ENCODE data around the gene NINJ2. TPM values are rescaled to one million over a fixed set of nuclear protein-coding genes. Genes with fewer than 3 reads are reported as not detected.

NINJ2 gene
- total RNA-seq, 2 experiments from 2014 or later: 8.0 to 10.6 TPM

DNA sequence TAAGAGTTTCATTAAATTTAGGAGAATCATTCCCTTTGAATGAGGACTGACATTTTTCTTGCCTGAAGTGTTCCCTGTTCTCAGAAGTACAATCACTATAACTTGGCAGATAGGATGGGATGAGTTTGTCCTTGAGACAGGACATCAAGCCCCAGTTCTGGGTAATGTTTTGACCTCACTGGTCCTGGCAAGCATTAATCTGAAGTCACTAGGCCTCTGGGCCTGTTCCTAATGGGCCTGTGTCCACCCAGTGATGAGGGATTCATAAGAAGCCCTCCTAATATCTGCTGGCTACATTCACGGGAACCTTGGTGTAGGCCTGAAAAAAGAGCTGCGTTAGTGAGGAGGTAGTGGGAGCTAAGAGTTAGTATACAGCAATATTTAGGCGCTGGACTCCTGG, 37.2 kb downstream of the NINJ2 start:
- H3K4me1 Mint-ChIP-seq (ENCODE audit: low read depth): peaks cover 54% of the 10 kb centered on the region
- ChIA-PET POLR2A (no interaction called here), CTCF (interaction anchor here (1.1 to 1.9 kb wide), 5 partner anchors 11 to 50 kb away, joined by 3 to 8 read pairs (median 6); no protein-coding TSS in a partner anchor)
- no peaks in the 10 kb centered on the region for H3K9me3 Mint-ChIP-seq (ENCODE audit: insufficient read depth)
- no peak overlapping the region for H3K27ac Mint-ChIP-seq
- H3K27me3 Mint-ChIP-seq (ENCODE audit: low read depth): no peaks in the 10 kb centered on the region
- DNase-seq (no peak), ATAC-seq (no peak)
- no peak overlapping the region for H3K4me3 Mint-ChIP-seq
- no peaks in the 10 kb centered on the region for H3K36me3 Mint-ChIP-seq (ENCODE audit: low read depth)

DNA sequence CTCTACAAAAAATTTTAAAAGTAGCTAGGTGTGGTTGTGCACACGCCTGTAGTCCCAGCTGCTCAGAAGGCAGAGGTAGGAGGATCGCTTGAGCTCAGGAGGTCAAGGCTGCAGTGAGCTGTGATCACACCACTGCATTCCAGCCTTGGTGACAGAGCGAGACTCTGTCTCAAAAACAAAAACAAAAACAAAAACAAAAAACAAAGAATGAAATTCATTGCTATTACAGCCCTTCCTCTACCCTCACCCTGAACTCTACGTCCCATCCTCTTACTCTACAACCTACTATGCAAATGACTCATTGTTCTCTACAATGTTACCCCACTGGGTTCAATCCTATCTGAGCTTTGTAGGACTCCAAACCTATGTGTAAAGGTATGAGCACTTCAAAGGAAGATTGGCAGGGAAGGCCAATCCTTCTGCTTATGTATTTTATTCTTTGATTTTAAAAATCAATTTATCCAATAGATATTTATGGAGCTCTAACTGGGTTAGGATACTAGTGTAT, 39.3 kb downstream of the NINJ2 start:
- H3K27ac Mint-ChIP-seq: no peak overlapping the region
- ChIA-PET POLR2A (interaction anchor here (1.9 kb wide), 1 partner anchor 19 kb away, joined by 6 read pairs; no protein-coding TSS in a partner anchor), CTCF (interaction anchor here (1.5 to 1.6 kb wide), 2 partner anchors 47 to 127 kb away, joined by 5 to 6 read pairs; no protein-coding TSS in a partner anchor)
- ATAC-seq: no peak
- no peaks in the 10 kb centered on the region for H3K9me3 Mint-ChIP-seq (ENCODE audit: insufficient read depth)
- no peak for DNase-seq
- no peaks in the 10 kb centered on the region for H3K27me3 Mint-ChIP-seq (ENCODE audit: low read depth)
- no peaks in the 10 kb centered on the region for H3K36me3 Mint-ChIP-seq (ENCODE audit: low read depth)
- no peak overlapping the region for H3K4me3 Mint-ChIP-seq
- peaks cover 59% of the 10 kb centered on the region for H3K4me1 Mint-ChIP-seq (ENCODE audit: low read depth)

DNA sequence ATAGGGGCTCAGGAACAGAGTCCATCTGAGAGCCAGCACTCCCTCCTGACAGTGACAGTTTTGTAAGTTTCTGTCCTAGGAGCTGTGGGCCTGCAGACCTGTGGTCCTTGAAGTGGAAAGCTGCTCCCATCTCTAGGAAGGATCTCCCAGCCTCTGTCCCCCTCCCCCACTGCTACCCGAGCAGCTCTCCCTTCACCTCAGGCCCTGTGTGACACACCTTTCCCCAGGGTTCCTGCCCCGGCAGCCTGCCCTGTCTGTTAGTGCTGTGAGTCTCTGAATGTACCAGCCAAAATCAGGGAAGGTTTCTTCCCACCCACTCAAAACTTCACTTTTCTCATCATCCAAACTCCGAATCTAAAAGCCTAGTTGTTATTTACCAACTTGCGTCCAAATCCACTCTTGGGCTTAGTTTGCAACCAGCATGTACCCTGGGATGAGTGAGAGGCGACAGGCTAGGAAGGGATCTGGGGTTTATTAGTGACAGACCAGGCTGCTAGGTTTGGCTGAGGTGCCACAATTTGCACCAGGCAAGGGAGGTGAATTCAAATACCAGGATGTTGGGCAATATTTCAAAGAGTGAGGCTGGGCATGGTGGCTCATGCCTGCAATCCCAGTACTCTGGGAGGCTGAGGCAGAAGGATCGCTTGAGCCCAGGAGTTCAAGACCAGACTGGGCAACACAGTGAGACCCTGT, 39.9 kb downstream of the NINJ2 start:
- POLR2A ChIA-PET: interaction anchor here (1.9 kb wide), 1 partner anchor 20 kb away, joined by 6 read pairs; no protein-coding TSS in a partner anchor
- Mint-ChIP-seq H3K36me3 (ENCODE audit: low read depth) (no peaks in the 10 kb centered on the region), H3K27me3 (ENCODE audit: low read depth) (no peaks in the 10 kb centered on the region), H3K9me3 (ENCODE audit: insufficient read depth) (no peaks in the 10 kb centered on the region), H3K4me3 (no peak overlapping the region), H3K4me1 (ENCODE audit: low read depth) (peaks cover 59% of the 10 kb centered on the region), H3K27ac (peak overlapping the region; percentile 68)
- ATAC-seq (no peak), DNase-seq (no peak)
- CTCF ChIA-PET: interaction anchor here (0.8 to 1.8 kb wide), 5 partner anchors 9 to 128 kb away, joined by 5 to 9 read pairs (median 5); no protein-coding TSS in a partner anchor

DNA sequence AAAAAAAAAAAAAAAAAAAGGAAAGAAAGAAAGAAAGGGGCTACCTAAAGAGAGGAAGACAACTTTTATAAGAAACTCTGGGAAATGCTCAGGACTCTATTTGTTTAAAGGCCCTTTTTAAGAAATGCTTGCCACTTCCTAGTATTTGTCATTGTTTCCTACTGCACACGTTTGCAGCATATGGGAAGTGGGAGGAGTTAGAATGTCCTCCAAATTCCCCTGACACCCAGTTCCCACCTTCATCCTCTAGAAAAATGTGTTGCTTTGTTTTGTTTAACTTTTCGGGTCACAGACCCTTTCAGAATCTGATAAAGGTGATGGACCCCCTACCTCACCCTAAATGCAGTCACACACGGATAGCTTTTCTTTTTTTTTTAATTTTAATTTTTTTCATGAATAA, 40.8 kb downstream of the NINJ2 start:
- POLR2A ChIA-PET: interaction anchor here (1.9 kb wide), 1 partner anchor 20 kb away, joined by 6 read pairs; no protein-coding TSS in a partner anchor
- CTCF ChIA-PET: interaction anchor here (0.8 to 1.8 kb wide), 4 partner anchors 8 to 129 kb away, joined by 5 to 9 read pairs (median 6); no protein-coding TSS in a partner anchor
- H3K27me3 Mint-ChIP-seq (ENCODE audit: low read depth): no peaks in the 10 kb centered on the region
- H3K4me1 Mint-ChIP-seq (ENCODE audit: low read depth): peaks cover 65% of the 10 kb centered on the region
- peak overlapping the region; percentile 44 for H3K4me3 Mint-ChIP-seq
- ATAC-seq (peak; percentile 66), DNase-seq (no peak)
- H3K9me3 Mint-ChIP-seq (ENCODE audit: insufficient read depth): no peaks in the 10 kb centered on the region
- no peaks in the 10 kb centered on the region for H3K36me3 Mint-ChIP-seq (ENCODE audit: low read depth)
- peak overlapping the region; percentile 94 for H3K27ac Mint-ChIP-seq

DNA sequence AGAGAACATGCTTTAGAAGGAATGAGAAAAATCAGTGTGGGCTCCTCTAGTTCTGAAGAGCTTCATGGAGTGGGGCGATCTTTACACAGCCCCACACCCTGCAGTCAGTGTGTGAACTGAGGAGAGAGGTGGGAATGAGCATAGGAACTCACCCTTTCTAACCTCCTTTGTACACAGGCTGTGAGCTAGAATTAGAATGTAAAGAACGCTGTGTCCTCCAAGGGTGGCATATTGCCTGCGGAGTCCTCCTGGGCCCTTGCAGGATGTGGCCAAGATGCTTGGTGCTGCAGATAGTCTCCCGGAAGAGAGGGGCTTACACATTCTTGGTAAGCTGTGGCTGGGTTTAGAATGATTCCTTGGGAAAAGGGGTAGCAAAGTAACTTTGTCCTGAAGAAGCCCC, 43.9 kb downstream of the NINJ2 start:
- H3K27ac Mint-ChIP-seq: peak overlapping the region; percentile 77
- ATAC-seq: peak; percentile 73
- CTCF ChIA-PET: interaction anchor here (0.8 to 2.9 kb wide), 10 partner anchors 9 to 195 kb away, joined by 3 to 33 read pairs (median 4); partner anchors contain the start of gene WNK1
- peak; percentile 59 for DNase-seq
- H3K9me3 Mint-ChIP-seq (ENCODE audit: insufficient read depth): no peaks in the 10 kb centered on the region
- H3K36me3 Mint-ChIP-seq (ENCODE audit: low read depth): no peaks in the 10 kb centered on the region
- POLR2A ChIA-PET: interaction anchor here (1.1 to 3.2 kb wide), 3 partner anchors 11 to 132 kb away, joined by 4 to 17 read pairs (median 16); partner anchors contain the start of gene WNK1
- H3K4me3 Mint-ChIP-seq: no peak overlapping the region
- H3K27me3 Mint-ChIP-seq (ENCODE audit: low read depth): no peaks in the 10 kb centered on the region
- H3K4me1 Mint-ChIP-seq (ENCODE audit: low read depth): peaks cover 89% of the 10 kb centered on the region

DNA sequence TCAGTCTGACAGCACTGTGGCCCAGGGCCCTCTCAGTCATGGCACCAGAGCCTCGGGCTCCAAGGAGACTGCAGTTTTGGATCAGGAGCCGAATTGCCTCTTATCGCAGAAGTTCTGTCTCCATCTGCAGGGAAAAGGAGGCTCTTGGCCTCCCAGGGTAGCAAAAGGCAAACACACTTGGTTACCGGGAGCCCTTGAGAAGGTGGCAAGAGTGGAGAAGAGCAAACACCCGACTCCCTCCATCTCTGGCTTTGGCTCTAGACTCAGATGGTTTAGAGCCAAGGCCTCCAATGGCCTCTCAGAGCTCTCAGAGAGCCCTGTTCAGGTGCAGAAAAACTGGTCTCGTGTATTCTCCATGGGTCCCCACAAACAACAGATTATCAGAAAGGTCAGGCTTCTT, 44.6 kb downstream of the NINJ2 start:
- Mint-ChIP-seq H3K4me3 (no peak overlapping the region), H3K4me1 (ENCODE audit: low read depth) (peaks cover 87% of the 10 kb centered on the region), H3K27ac (peak overlapping the region; percentile 77), H3K36me3 (ENCODE audit: low read depth) (no peaks in the 10 kb centered on the region), H3K27me3 (ENCODE audit: low read depth) (no peaks in the 10 kb centered on the region), H3K9me3 (ENCODE audit: insufficient read depth) (no peaks in the 10 kb centered on the region)
- no peak for DNase-seq
- ChIA-PET POLR2A (interaction anchor here (3.2 kb wide), 1 partner anchor 133 kb away, joined by 17 read pairs; the partner anchor contains the start of gene WNK1), CTCF (interaction anchor here (1.0 to 2.9 kb wide), 7 partner anchors 8 to 196 kb away, joined by 3 to 33 read pairs (median 4); partner anchors contain the start of gene WNK1)
- ATAC-seq: no peak

DNA sequence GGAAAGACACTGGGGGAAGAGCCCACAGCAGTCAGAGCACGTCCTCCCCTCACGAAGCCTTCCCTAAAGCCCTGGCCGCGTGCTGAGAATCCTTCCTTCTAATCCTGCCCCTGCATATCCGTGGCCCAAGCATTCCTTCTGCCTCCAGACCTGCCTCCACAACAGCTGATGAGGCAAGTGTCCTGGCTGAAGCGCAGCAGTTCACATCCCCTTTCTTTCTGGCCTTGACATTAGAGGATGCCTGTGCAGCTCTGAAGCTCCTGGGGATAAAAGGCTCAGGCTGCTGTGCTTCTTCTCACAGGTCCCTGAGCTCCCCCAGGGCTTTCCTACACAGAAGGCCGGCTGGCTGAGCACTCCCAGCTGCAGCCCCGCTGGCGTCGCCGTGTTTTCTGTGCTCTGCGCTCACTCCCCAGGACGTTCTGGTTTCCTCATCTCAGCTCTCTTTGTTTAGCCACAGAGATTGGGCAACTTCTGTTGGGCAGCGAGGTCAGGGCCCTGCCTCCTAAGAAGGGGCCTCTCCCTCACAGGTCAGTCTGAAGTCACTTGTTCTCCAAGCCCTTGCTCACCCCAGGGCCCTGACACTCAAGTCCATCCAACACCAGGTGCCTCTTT, 45.8 kb downstream of the NINJ2 start:
- POLR2A ChIA-PET: no interaction called here
- ATAC-seq: no peak
- H3K36me3 Mint-ChIP-seq (ENCODE audit: low read depth): no peaks in the 10 kb centered on the region
- no peak overlapping the region for H3K4me3 Mint-ChIP-seq
- no peaks in the 10 kb centered on the region for H3K9me3 Mint-ChIP-seq (ENCODE audit: insufficient read depth)
- H3K27me3 Mint-ChIP-seq (ENCODE audit: low read depth): no peaks in the 10 kb centered on the region
- DNase-seq: no peak
- peaks cover 75% of the 10 kb centered on the region for H3K4me1 Mint-ChIP-seq (ENCODE audit: low read depth)
- CTCF ChIA-PET: interaction anchor here (4.6 to 4.8 kb wide), 2 partner anchors 134 to 197 kb away, joined by 43 to 62 read pairs; partner anchors contain the start of gene WNK1
- peak overlapping the region; percentile 55 for H3K27ac Mint-ChIP-seq

DNA sequence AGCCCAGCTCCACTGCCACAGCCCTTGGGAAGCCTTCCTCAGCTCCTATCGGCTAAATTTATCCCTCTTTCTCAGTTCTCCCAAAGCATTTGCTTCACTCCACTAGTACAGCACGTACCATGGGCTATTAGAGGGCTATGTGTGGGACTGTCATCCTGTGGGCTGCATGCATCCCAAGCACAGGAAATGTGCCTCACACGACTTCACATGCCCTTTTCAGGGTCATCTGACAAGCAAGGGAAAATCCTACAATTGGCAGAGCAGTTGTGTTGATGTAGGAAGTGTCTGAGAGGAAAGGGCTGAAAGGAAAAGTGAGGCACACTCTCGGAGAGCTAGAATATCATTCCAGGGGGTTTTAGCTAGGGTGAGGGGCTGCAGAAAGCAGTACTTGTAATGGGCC, 47.6 kb downstream of the NINJ2 start:
- DNase-seq (no peak), ATAC-seq (no peak)
- peak overlapping the region; percentile 11 for H3K27ac Mint-ChIP-seq
- ChIA-PET CTCF (interaction anchor here (0.9 to 4.8 kb wide), 15 partner anchors 10 to 477 kb away, joined by 3 to 62 read pairs (median 6); partner anchors contain the start of gene WNK1), POLR2A (interaction anchor here (1.6 to 1.8 kb wide), 2 partner anchors 15 to 136 kb away, joined by 5 to 11 read pairs; partner anchors contain the start of gene WNK1)
- H3K27me3 Mint-ChIP-seq (ENCODE audit: low read depth): no peaks in the 10 kb centered on the region
- no peaks in the 10 kb centered on the region for H3K36me3 Mint-ChIP-seq (ENCODE audit: low read depth)
- H3K4me1 Mint-ChIP-seq (ENCODE audit: low read depth): peaks cover 72% of the 10 kb centered on the region
- no peaks in the 10 kb centered on the region for H3K9me3 Mint-ChIP-seq (ENCODE audit: insufficient read depth)
- H3K4me3 Mint-ChIP-seq: no peak overlapping the region

DNA sequence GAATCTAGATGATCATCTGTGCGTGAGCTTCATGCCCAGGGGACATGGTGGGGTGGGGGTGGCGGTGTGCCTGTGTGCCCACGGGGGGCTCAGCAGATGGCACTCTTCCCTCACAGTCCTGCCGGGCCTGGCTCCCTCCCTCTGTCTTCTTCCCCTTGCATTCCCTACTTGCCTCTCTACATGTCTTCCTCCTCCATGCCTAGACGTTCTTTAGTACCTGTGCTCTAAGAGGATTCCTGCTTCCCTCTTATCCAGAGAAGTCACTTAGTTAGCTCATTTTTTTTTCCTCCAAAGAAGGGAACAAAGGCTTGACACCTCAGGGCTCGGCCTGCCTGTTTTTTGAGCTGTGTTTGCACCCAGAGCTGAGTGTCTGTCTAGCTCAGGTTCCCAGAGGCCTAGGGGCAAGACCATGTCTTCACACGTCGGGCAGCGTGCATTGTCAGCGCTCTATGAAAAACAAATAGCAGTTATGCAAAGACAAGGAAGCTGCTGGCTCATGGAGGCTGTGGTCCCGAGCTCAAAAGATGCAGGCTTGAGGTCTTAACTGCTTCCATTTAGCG, 48.8 kb downstream of the NINJ2 start:
- ATAC-seq: no peak
- no peaks in the 10 kb centered on the region for H3K36me3 Mint-ChIP-seq (ENCODE audit: low read depth)
- H3K4me1 Mint-ChIP-seq (ENCODE audit: low read depth): peaks cover 72% of the 10 kb centered on the region
- no peak overlapping the region for H3K27ac Mint-ChIP-seq
- peak; percentile 46 for DNase-seq
- ChIA-PET POLR2A (interaction anchor here (0.7 to 1.8 kb wide), 5 partner anchors 16 to 139 kb away, joined by 3 to 11 read pairs (median 3); partner anchors contain the start of gene WNK1), CTCF (interaction anchor here (0.6 to 4.8 kb wide), 38 partner anchors 8 to 479 kb away, joined by 3 to 62 read pairs (median 3); partner anchors contain the start of gene WNK1)
- no peaks in the 10 kb centered on the region for H3K27me3 Mint-ChIP-seq (ENCODE audit: low read depth)
- H3K9me3 Mint-ChIP-seq (ENCODE audit: insufficient read depth): no peaks in the 10 kb centered on the region
- H3K4me3 Mint-ChIP-seq: no peak overlapping the region

DNA sequence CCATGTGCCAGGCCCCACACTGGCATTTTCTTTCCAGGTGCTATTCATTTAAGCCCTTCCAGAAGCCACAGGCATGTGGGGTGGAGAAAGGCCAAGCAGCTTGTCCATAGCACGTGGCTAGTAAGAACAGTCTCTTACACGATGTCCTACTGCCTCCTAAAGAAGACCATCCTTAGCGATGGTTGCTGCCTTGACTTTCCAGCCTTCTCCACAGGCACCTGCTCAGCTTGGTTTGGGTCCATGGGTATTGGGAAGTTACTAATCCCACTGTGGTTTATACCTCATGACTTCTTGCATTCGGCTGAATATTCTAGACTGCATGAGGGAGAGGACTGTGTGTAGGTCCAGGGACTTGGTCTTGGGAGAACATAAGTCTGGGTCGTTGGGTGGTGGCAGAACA, 49.2 kb downstream of the NINJ2 start:
- Mint-ChIP-seq H3K4me3 (no peak overlapping the region), H3K27me3 (ENCODE audit: low read depth) (no peaks in the 10 kb centered on the region), H3K36me3 (ENCODE audit: low read depth) (no peaks in the 10 kb centered on the region), H3K27ac (no peak overlapping the region), H3K9me3 (ENCODE audit: insufficient read depth) (no peaks in the 10 kb centered on the region), H3K4me1 (ENCODE audit: low read depth) (peaks cover 67% of the 10 kb centered on the region)
- DNase-seq: no peak
- ChIA-PET POLR2A (interaction anchor here (0.9 to 1.8 kb wide), 4 partner anchors 17 to 140 kb away, joined by 3 to 11 read pairs (median 4); partner anchors contain the start of gene WNK1), CTCF (interaction anchor here (0.6 to 4.8 kb wide), 28 partner anchors 9 to 479 kb away, joined by 3 to 62 read pairs (median 4); partner anchors contain the start of gene WNK1)
- ATAC-seq: no peak

DNA sequence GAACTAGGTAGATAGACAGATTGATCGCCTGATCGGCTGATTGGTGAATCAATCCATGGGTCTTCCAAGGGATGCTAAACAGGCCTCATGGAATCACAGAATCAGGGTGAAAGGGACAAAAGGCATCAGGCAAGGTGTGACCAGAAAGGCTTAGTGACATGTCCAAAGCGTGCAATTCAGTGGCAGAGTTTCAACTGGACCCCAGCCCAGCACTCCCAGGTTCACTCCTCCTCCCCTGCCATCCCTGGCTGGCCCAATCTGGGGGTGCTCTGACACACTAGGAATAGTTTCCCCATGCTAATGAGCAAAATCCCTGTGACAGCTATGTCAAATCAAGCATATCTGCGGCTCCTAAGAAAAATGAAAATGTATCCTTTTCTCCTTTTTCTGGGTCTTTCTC, 50.4 kb downstream of the NINJ2 start:
- Mint-ChIP-seq H3K27ac (no peak overlapping the region), H3K4me1 (ENCODE audit: low read depth) (peaks cover 67% of the 10 kb centered on the region), H3K9me3 (ENCODE audit: insufficient read depth) (no peaks in the 10 kb centered on the region), H3K4me3 (no peak overlapping the region), H3K36me3 (ENCODE audit: low read depth) (no peaks in the 10 kb centered on the region), H3K27me3 (ENCODE audit: low read depth) (no peaks in the 10 kb centered on the region)
- no peak for DNase-seq
- ChIA-PET CTCF (interaction anchor here (1.3 to 1.9 kb wide), 2 partner anchors 73 to 116 kb away, joined by 3 to 6 read pairs; no protein-coding TSS in a partner anchor), POLR2A (no interaction called here)
- ATAC-seq: no peak
